ENCODE data around the gene LRRC18.

Gene LRRC18

DNA sequence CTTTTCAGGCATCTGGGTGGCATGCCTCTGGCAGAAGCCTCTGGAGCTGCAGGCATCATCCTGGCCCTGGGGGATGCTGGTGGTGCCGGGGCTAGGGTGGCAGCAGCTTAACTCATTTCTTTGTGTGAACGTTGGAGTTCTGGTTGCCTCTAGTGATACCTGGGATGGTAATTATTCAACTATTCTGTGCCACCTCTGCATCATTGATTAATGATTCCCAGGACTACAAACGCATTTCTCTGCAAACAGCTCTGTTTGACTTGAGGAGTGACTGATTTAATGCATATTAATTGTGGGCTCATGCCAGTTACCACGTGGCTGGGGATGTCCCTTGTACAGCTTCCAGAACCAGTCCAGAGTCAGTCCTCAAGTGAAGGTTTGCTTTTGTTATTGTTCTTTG is 55.9 kb downstream of the LRRC18 start:
- Histone ChIP-seq H3K27me3 (ENCODE audit: low read depth, low read length) (no peaks in the 10 kb centered on the region), H3K79me2 (ENCODE audit: low read length) (no peaks in the 10 kb centered on the region)

DNA sequence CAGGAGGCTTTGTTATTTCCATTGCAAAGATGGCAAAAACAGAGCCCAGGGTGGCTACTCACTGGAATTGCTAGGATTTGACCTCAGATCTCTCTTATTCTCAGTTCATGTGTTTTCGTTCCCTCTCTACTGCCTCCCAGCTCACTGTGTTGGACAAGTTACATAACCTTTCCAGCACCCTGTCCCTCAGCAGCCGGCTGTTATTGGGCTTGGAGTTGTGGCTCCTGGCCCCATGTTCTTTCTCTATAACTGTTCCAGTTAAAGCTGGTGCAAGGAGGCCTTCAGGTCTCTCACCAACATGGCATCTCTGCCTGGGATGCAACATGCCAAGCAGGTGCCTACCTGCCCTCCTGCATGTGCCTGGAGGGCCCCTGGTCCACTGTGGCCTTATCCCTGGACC is 56.8 kb downstream of the LRRC18 start:
- Histone ChIP-seq H3K4me3 (ENCODE audit: low read length) (no peak overlapping the region), H3K4me2 (ENCODE audit: low read length) (no peak overlapping the region), H3K9ac (ENCODE audit: low read length) (no peak overlapping the region), H3K27ac (ENCODE audit: low read length) (no peak overlapping the region), H3K79me2 (ENCODE audit: low read length) (no peaks in the 10 kb centered on the region), H4K20me1 (ENCODE audit: insufficient read depth, low read length) (no peaks in the 10 kb centered on the region), H2AFZ (ENCODE audit: low read depth, low read length) (no peak overlapping the region), H3K4me1 (ENCODE audit: low read length) (no peaks in the 10 kb centered on the region), H3K36me3 (replicated peaks; ENCODE audit: low read depth, low read length) (peaks cover 27% of the 10 kb centered on the region), H3K27me3 (ENCODE audit: low read depth, low read length) (no peaks in the 10 kb centered on the region), H3K9me3 (ENCODE audit: insufficient read depth, low read length) (no peaks in the 10 kb centered on the region)
- TF ChIP-seq, protein P1, sequence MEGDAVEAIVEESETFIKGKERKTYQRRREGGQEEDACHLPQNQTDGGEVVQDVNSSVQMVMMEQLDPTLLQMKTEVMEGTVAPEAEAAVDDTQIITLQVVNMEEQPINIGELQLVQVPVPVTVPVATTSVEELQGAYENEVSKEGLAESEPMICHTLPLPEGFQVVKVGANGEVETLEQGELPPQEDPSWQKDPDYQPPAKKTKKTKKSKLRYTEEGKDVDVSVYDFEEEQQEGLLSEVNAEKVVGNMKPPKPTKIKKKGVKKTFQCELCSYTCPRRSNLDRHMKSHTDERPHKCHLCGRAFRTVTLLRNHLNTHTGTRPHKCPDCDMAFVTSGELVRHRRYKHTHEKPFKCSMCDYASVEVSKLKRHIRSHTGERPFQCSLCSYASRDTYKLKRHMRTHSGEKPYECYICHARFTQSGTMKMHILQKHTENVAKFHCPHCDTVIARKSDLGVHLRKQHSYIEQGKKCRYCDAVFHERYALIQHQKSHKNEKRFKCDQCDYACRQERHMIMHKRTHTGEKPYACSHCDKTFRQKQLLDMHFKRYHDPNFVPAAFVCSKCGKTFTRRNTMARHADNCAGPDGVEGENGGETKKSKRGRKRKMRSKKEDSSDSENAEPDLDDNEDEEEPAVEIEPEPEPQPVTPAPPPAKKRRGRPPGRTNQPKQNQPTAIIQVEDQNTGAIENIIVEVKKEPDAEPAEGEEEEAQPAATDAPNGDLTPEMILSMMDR (IDR thresholded peaks at IDR 0.05; ENCODE audit: low read depth, low read length): no peak
- no peak for TF ChIP-seq EZH2phosphoT487 (IDR thresholded peaks at IDR 0.05; ENCODE audit: low read depth)

More for the DNA sequence above, 55.9 kb downstream of the LRRC18 start:
- Histone ChIP-seq H3K36me3 (replicated peaks; ENCODE audit: low read depth, low read length) (peaks cover 19% of the 10 kb centered on the region), H3K4me2 (ENCODE audit: low read length) (no peak overlapping the region), H2AFZ (ENCODE audit: low read depth, low read length) (no peak overlapping the region), H3K27ac (ENCODE audit: low read length) (no peak overlapping the region), H4K20me1 (ENCODE audit: insufficient read depth, low read length) (no peaks in the 10 kb centered on the region), H3K9ac (ENCODE audit: low read length) (no peak overlapping the region), H3K9me3 (ENCODE audit: insufficient read depth, low read length) (no peaks in the 10 kb centered on the region), H3K4me1 (ENCODE audit: low read length) (no peaks in the 10 kb centered on the region), H3K4me3 (ENCODE audit: low read length) (no peak overlapping the region)
- TF ChIP-seq EZH2phosphoT487 (IDR thresholded peaks at IDR 0.05; ENCODE audit: low read depth): no peak
- TF ChIP-seq, protein P1 (IDR thresholded peaks at IDR 0.05; ENCODE audit: low read depth, low read length): no peak

DNA sequence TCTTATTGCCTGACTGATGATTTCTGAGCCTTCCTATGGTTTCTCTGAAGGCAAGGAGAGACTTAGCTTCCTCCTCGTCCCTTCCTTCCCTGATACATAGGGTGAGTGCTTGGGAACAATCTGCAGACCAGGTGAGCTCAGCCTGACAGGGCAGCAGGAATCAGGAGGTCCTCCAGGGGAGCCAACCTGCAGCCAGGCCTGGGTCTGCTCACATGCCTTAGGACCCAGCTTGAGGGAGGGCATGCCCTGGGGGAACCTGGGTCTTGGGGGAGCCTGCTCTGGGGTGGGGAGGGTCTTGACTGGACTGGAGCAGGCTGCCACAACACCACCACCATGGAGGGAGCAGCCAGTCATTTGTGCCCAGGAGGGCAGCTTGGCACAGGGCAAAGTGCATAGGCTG is 57.7 kb downstream of the LRRC18 start:
- no peaks in the 10 kb centered on the region for H3K79me2 ChIP-seq (ENCODE audit: low read length)
- no peak overlapping the region for H3K4me3 ChIP-seq (ENCODE audit: low read length)
- no peak overlapping the region for H2AFZ ChIP-seq (ENCODE audit: low read depth, low read length)
- no peak overlapping the region for H3K27ac ChIP-seq (ENCODE audit: low read length)
- no peak overlapping the region for H3K4me2 ChIP-seq (ENCODE audit: low read length)
- H3K9ac ChIP-seq (ENCODE audit: low read length): no peak overlapping the region
- H3K9me3 ChIP-seq (ENCODE audit: insufficient read depth, low read length): no peaks in the 10 kb centered on the region
- H3K36me3 ChIP-seq (replicated peaks; ENCODE audit: low read depth, low read length): peaks cover 36% of the 10 kb centered on the region
- no peaks in the 10 kb centered on the region for H4K20me1 ChIP-seq (ENCODE audit: insufficient read depth, low read length)
- no peaks in the 10 kb centered on the region for H3K4me1 ChIP-seq (ENCODE audit: low read length)
- no peak for TF ChIP-seq EZH2phosphoT487 (IDR thresholded peaks at IDR 0.05; ENCODE audit: low read depth)
- no peaks in the 10 kb centered on the region for H3K27me3 ChIP-seq (ENCODE audit: low read depth, low read length)

DNA sequence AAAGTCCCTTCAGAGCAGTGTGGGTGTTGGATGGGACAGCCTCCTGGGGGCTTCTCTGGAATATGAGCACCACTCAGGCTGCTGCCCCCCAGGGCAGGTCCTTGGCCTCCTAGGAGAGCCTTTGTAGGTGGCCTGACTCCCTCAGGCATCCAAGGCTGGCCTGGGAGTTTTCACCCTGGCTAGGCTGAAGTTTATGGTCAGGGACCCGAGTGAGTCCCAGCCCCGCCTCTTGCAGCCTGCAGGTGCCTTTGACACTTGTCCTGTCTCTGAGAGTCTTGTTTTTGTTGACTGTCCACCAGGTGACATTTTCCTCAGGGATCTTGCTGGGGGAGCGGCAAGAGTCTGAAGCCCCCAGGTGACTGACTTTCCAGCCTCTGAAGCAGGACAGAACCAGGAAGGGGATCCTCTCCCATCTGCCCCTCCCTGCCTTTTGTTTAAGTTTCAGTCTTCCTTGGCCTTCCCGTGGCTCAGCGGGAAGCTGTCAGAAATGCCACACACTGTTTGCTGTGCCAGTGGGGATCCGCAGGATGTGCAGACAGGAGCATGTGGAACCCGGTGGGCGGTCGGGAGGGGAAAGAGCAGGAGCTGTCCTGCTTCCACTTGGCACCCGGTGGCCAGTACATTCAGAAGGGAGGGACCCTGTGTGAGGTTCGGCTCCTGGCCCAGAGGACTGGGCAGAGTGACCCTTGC is 59.5 kb downstream of the LRRC18 start:
- no peaks in the 10 kb centered on the region for H3K27me3 ChIP-seq (ENCODE audit: low read depth, low read length)
- H3K9ac ChIP-seq (ENCODE audit: low read length): no peak overlapping the region
- H3K27ac ChIP-seq (ENCODE audit: low read length): no peak overlapping the region
- peaks cover 50% of the 10 kb centered on the region for H3K36me3 ChIP-seq (replicated peaks; ENCODE audit: low read depth, low read length)
- H3K4me1 ChIP-seq (ENCODE audit: low read length): no peaks in the 10 kb centered on the region
- no peaks in the 10 kb centered on the region for H4K20me1 ChIP-seq (ENCODE audit: insufficient read depth, low read length)
- no peaks in the 10 kb centered on the region for H3K9me3 ChIP-seq (ENCODE audit: insufficient read depth, low read length)
- no peak overlapping the region for H3K4me3 ChIP-seq (ENCODE audit: low read length)
- H3K79me2 ChIP-seq (ENCODE audit: low read length): no peaks in the 10 kb centered on the region
- no peak overlapping the region for H3K4me2 ChIP-seq (ENCODE audit: low read length)
- TF ChIP-seq EZH2phosphoT487 (IDR thresholded peaks at IDR 0.05; ENCODE audit: low read depth): no peak
- TF ChIP-seq, protein P1 (IDR thresholded peaks at IDR 0.05; ENCODE audit: low read depth, low read length): no peak
- no peak overlapping the region for H2AFZ ChIP-seq (ENCODE audit: low read depth, low read length)
